Astrocyte of the cerebellum (primary cell): Measurements from ENCODE around the gene PITPNC1.

Source experiments
- DNase-seq: peaks from one replicate; pipeline ENCODE4 v3.0.0-alpha.2; 2011; ENCODE audit warnings: low read depth
- H3K4me3 ChIP-seq: 2 replicates; pipeline ENCODE4 v1.5.1; 2011; ENCODE audit warnings: mild to moderate bottlenecking, low read depth, low read length, moderate library complexity
- CTCF ChIP-seq: IDR thresholded peaks from 2 replicates; pipeline ENCODE4 v1.5.1; 2012; ENCODE audit warnings: low read length, low read depth, moderate library complexity, mild to moderate bottlenecking; ENCODE audit errors: missing control alignments
- in situ Hi-C: cut with HindIII; loops from 2 replicates; pipeline ENCODE4 v1.10.0; 2017; ENCODE audit warnings: low sequenced_read_pairs

The PITPNC1 gene

DNA sequence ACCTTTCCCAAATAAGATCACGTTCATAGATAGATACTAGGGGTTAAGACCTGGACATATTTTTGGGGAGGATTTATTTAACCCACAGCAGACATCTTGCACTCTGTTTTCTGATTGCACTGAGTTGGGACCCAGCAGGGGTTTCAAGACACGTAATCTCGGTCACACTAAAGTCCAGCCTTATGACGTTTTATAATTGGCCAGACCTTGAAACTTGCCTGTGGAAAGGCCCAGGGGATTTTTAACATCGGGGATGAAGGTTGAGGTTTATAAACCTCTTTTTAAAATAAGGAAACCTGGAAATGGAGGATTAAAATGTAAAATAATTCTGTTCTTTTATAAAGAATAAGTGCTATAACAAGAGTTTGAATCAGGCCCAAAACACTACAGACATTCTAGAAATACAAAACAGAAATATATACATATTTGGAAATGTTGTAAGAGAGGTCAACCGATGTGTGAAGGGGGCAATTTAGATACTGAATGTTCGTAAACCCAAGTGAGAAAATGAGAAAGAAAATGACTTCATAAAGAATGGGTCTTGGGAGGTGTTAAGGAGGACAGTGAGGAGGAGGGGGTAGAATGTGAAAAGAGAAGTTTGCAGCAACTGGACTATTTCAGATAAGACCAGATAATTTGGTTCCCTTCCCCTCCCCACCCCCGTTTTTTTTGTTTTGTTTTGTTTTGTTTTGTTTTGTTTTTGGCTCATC, 279.6 kb downstream of the PITPNC1 start:
- DNase-seq: no peak
- TF ChIP-seq CTCF: no peak
- H3K4me3 ChIP-seq: no peak overlapping the region
- in situ Hi-C loops: no loop called here

- in situ Hi-C loops: no loop called here
- TF ChIP-seq CTCF: no peak
- no peak overlapping the region for H3K4me3 ChIP-seq
- no peak for DNase-seq
These were observed 280.5 kb downstream of the PITPNC1 start for GRCh38 chr17:67657596-67657995.

DNA sequence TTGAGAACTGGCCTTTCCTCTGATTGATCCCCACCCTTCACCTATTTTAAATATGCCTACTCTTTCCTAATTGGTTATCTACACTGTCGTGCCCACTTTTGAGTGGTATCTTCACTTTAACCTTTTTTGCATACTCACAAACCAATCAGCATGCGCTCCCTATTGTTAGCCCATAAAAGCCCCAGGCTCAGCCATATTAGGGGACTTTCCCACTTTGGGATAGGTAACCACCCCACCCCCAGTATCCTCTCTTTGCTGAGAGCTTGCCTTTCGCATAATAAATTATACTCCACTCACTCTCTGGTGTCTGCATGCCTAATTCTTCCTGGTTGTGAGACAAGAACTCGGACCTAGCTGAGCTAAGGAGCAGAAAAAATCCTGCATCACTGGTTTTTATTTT, 281.2 kb downstream of the PITPNC1 start:
- H3K4me3 ChIP-seq: no peak overlapping the region
- TF ChIP-seq CTCF: no peak
- DNase-seq: no peak
- in situ Hi-C loops: no loop called here

DNA sequence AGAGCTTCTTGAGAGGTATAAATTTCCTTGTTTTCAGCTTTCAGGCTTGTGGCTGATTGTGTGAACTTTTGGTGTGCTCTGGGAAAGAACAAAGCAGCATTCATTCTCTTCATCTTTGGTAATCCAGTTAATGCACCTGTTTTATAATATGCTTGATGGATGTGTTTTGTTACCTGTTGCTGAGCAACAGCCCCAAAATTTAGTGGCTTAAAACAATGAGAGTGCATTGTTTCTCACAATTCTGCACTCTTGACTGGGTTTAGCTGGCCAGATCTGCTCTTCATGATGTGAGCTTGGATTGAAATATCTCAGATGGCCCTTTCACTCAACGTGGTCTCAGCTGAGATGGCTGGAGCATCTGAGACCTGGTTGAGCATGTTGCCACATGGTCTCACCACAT, 281.9 kb downstream of the PITPNC1 start:
- no peak for DNase-seq
- H3K4me3 ChIP-seq: no peak overlapping the region
- no peak for TF ChIP-seq CTCF
- in situ Hi-C loops: no loop called here

- TF ChIP-seq CTCF: no peak
- DNase-seq: no peak
- H3K4me3 ChIP-seq: no peak overlapping the region
- in situ Hi-C loops: no loop called here
These were observed 285.6 kb downstream of the PITPNC1 start for GRCh38 chr17:67662712-67663111.

GRCh38 chr17:67663457-67663856, 286.4 kb downstream of the PITPNC1 start:
- H3K4me3 ChIP-seq: no peak overlapping the region
- TF ChIP-seq CTCF: no peak
- in situ Hi-C loops: no loop called here
- DNase-seq: no peak
